Measurements from ENCODE around the gene CCDC71.

CCDC71 gene

GRCh38 chr3:49134471-49135265 is 31.5 kb downstream of the CCDC71 start:
- Mint-ChIP-seq H3K9me3 (no peaks in the 10 kb centered on the region), H3K27ac (ENCODE audit: low read depth) (no peak overlapping the region), H3K27me3 (peaks cover 17% of the 10 kb centered on the region), H3K36me3 (ENCODE audit: insufficient read depth) (no peaks in the 10 kb centered on the region), H3K4me1 (no peaks in the 10 kb centered on the region), H3K4me3 (no peak overlapping the region)
- ATAC-seq (replicated peaks; ENCODE audit: extremely low read depth, poor library complexity, severe bottlenecking) (no peak), DNase-seq (ENCODE audit: low spot score in 2 of 2) (no peak)

GRCh38 chr3:49133226-49133951 is 32.7 kb downstream of the CCDC71 start:
- H3K27ac Mint-ChIP-seq (ENCODE audit: low read depth) = no peak overlapping the region
- DNase-seq (ENCODE audit: low spot score in 2 of 2) (no peak), ATAC-seq (replicated peaks; ENCODE audit: extremely low read depth, poor library complexity, severe bottlenecking) (no peak)
- H3K27me3 Mint-ChIP-seq = peaks cover 17% of the 10 kb centered on the region
- H3K4me3 Mint-ChIP-seq = no peak overlapping the region
- no peaks in the 10 kb centered on the region for H3K4me1 Mint-ChIP-seq
- no peaks in the 10 kb centered on the region for H3K36me3 Mint-ChIP-seq (ENCODE audit: insufficient read depth)
- H3K9me3 Mint-ChIP-seq = no peaks in the 10 kb centered on the region

DNA sequence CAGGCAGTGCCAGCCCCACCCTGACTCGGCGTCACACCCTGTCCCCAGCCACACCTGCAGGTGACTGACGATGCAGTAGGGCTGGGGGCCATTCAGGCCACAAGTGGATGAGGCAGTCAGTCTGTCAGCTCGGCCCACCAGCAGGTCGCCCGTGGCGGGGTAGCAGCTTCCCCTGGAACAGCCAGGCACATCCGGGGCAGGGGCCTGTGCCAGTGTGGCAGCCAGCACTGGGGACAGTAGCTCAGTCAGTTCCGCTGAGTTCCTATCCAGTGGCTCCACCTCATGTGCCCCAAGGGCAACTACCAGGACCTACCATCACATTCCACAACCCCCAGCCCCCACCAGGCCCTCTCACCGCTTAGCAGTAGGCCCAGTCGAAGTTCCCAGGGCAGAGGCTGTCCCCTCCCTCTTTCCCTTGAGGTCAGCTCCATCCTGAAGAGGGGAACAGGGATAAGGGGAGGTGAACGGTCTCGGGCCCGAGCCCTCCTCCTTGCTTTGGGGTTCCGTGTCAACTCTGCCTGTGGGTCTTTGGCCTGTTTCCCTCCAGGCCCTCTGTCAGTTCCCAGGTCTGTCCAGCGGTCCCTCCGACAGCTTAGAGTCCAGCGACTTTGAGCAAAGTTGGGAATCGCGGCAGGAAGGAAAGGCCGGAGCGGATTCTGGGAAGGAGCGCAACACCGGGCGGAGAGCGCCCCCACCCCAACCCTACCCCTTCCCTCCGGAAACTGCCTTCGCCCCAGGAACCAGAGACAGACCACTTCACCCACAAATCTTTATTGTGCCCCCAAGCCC is 33.5 kb downstream of the CCDC71 start, which contains the start of gene LAMB2:
LAMB2 (minus strand) TSS at position 614 of the 789 bp plus-strand sequence; CDS start at position 431, 183 bp downstream.
- Mint-ChIP-seq H3K27ac (ENCODE audit: low read depth) (no peak within 1 kb of the TSS), H3K4me1 (no peaks in the 10 kb centered on the region), H3K36me3 (ENCODE audit: insufficient read depth) (no peaks in the 10 kb centered on the region), H3K27me3 (peaks cover 14% of the 10 kb centered on the region), H3K4me3 (no peak within 1 kb of the TSS), H3K9me3 (no peaks in the 10 kb centered on the region)
- no peak for ATAC-seq (replicated peaks; ENCODE audit: extremely low read depth, poor library complexity, severe bottlenecking)
- no peak for DNase-seq (ENCODE audit: low spot score in 2 of 2)

DNA sequence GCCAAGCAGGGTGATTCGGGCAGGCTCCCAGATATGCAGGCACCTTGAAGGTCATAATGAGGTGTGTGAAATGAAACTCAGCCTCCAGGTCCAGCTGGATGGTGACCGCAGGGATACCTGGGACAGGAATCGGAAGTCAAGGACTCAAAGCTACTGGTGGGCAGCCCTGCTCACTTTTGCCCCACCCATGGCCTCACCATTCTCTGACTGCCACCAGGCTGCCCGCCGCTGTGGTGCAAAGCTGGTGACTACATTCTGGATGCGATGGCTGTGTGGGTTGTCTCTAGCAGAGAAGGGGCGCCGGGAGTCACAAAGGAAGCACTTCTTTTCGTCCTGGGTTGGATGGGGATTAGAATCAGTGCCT is 34.1 kb downstream of the CCDC71 start:
- H3K27ac Mint-ChIP-seq (ENCODE audit: low read depth) = no peak overlapping the region
- DNase-seq (ENCODE audit: low spot score in 2 of 2) (no peak), ATAC-seq (replicated peaks; ENCODE audit: extremely low read depth, poor library complexity, severe bottlenecking) (no peak)
- H3K4me3 Mint-ChIP-seq = no peak overlapping the region
- peaks cover 9% of the 10 kb centered on the region for H3K27me3 Mint-ChIP-seq
- H3K4me1 Mint-ChIP-seq = no peaks in the 10 kb centered on the region
- H3K9me3 Mint-ChIP-seq = no peaks in the 10 kb centered on the region
- no peaks in the 10 kb centered on the region for H3K36me3 Mint-ChIP-seq (ENCODE audit: insufficient read depth)

- H3K27ac Mint-ChIP-seq (ENCODE audit: low read depth) = no peak overlapping the region
Observed at GRCh38 chr3:49131576-49131975, 34.6 kb downstream of the CCDC71 start.

GRCh38 chr3:49131040-49131439 is 35.1 kb downstream of the CCDC71 start:
- DNase-seq (ENCODE audit: low spot score in 2 of 2) (no peak), ATAC-seq (replicated peaks; ENCODE audit: extremely low read depth, poor library complexity, severe bottlenecking) (no peak)
- no peaks in the 10 kb centered on the region for H3K36me3 Mint-ChIP-seq (ENCODE audit: insufficient read depth)
- no peaks in the 10 kb centered on the region for H3K9me3 Mint-ChIP-seq
- H3K4me3 Mint-ChIP-seq = no peak overlapping the region
- H3K4me1 Mint-ChIP-seq = no peaks in the 10 kb centered on the region
- H3K27me3 Mint-ChIP-seq = peaks cover 9% of the 10 kb centered on the region
- no peak overlapping the region for H3K27ac Mint-ChIP-seq (ENCODE audit: low read depth)

More at GRCh38 chr3:49131576-49131975, 34.6 kb downstream of the CCDC71 start:
- no peak for DNase-seq (ENCODE audit: low spot score in 2 of 2)
- Mint-ChIP-seq H3K4me1 (no peaks in the 10 kb centered on the region), H3K36me3 (ENCODE audit: insufficient read depth) (no peaks in the 10 kb centered on the region), H3K4me3 (no peak overlapping the region), H3K27me3 (peaks cover 9% of the 10 kb centered on the region), H3K9me3 (no peaks in the 10 kb centered on the region)
- ATAC-seq (replicated peaks; ENCODE audit: extremely low read depth, poor library complexity, severe bottlenecking) = no peak

DNA sequence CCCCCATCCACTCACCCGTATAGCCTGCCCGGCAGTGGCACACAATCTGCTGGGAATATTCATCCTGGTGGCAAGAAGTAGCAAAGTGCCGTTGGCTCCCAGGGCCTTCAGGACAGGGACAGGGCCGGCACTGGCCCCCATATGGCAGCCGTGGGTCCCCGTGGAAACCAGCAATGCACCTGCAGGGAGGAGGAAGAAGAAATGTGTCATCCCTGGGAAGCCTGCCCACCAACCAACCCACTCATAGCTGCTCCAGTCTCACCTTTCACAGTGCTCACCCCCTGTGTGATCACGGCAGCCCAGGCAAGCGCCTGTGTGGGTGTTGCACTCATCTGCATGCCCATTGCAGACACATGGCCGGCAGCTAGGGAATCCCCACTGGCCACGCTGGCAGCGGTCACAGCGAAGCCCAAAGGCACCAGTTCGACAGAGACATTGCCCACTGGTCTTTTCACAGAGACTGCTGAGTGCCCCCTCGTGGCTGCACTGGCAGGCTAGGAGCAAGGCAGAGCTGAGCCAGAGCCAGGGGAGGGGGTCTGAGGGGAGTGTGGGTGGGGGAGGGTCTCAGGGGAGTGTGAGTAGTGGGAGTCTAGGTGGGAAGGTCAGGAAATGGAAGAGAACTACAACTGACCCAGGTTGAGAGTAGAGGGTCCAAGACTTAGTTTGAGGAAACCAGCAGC is 41.0 kb downstream of the CCDC71 start:
- Mint-ChIP-seq H3K4me3 (no peak overlapping the region), H3K27me3 (no peaks in the 10 kb centered on the region), H3K36me3 (ENCODE audit: insufficient read depth) (peaks cover 3% of the 10 kb centered on the region), H3K4me1 (peaks cover 6% of the 10 kb centered on the region), H3K9me3 (no peaks in the 10 kb centered on the region), H3K27ac (ENCODE audit: low read depth) (no peak overlapping the region)
- ATAC-seq (replicated peaks; ENCODE audit: extremely low read depth, poor library complexity, severe bottlenecking) = no peak
- no peak for DNase-seq (ENCODE audit: low spot score in 2 of 2)

DNA sequence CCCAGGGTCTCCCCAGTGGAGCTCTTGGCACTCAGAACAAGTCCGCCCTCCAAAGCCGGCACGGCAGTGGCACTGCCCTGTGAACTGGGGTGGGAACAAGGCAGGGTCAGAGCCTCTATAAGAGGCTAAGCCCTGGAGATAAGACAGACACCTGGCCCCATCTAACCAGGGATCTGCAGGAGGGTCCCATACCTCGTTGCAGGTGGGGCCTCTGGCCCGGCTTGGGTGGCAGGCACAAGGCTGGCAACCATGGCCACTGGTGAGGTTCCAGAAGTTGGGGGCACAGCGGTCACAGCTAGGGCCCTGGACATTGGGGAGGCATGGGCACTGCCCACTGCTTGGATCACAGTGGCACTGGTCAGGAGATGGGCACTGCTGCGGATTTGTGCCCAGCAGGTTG is 41.9 kb downstream of the CCDC71 start:
- Mint-ChIP-seq H3K27ac (ENCODE audit: low read depth) (no peak overlapping the region), H3K4me3 (no peak overlapping the region), H3K9me3 (no peaks in the 10 kb centered on the region), H3K4me1 (peaks cover 16% of the 10 kb centered on the region), H3K36me3 (ENCODE audit: insufficient read depth) (peaks cover 11% of the 10 kb centered on the region), H3K27me3 (no peaks in the 10 kb centered on the region)
- no peak for DNase-seq (ENCODE audit: low spot score in 2 of 2)
- ATAC-seq (replicated peaks; ENCODE audit: extremely low read depth, poor library complexity, severe bottlenecking) = no peak

GRCh38 chr3:49123687-49124086 is 42.4 kb downstream of the CCDC71 start:
- Mint-ChIP-seq H3K27ac (ENCODE audit: low read depth) (no peak overlapping the region), H3K36me3 (ENCODE audit: insufficient read depth) (peaks cover 14% of the 10 kb centered on the region), H3K4me1 (peaks cover 20% of the 10 kb centered on the region)

GRCh38 chr3:49122886-49123545 is 43.1 kb downstream of the CCDC71 start:
- no peaks in the 10 kb centered on the region for H3K27me3 Mint-ChIP-seq
- no peak overlapping the region for H3K4me3 Mint-ChIP-seq
- no peak overlapping the region for H3K27ac Mint-ChIP-seq (ENCODE audit: low read depth)
- H3K4me1 Mint-ChIP-seq = peaks cover 20% of the 10 kb centered on the region
- DNase-seq (ENCODE audit: low spot score in 2 of 2) (no peak), ATAC-seq (replicated peaks; ENCODE audit: extremely low read depth, poor library complexity, severe bottlenecking) (no peak)
- H3K9me3 Mint-ChIP-seq = no peaks in the 10 kb centered on the region
- H3K36me3 Mint-ChIP-seq (ENCODE audit: insufficient read depth) = peaks cover 19% of the 10 kb centered on the region

More at GRCh38 chr3:49123687-49124086, 42.4 kb downstream of the CCDC71 start:
- H3K9me3 Mint-ChIP-seq = no peaks in the 10 kb centered on the region
- ATAC-seq (replicated peaks; ENCODE audit: extremely low read depth, poor library complexity, severe bottlenecking) = no peak
- H3K4me3 Mint-ChIP-seq = no peak overlapping the region
- DNase-seq (ENCODE audit: low spot score in 2 of 2) = no peak
- H3K27me3 Mint-ChIP-seq = no peaks in the 10 kb centered on the region

GRCh38 chr3:49122451-49122850 is 43.7 kb downstream of the CCDC71 start:
- Mint-ChIP-seq H3K27me3 (no peaks in the 10 kb centered on the region), H3K36me3 (ENCODE audit: insufficient read depth) (peaks cover 23% of the 10 kb centered on the region), H3K9me3 (no peaks in the 10 kb centered on the region), H3K4me3 (no peak overlapping the region), H3K27ac (ENCODE audit: low read depth) (no peak overlapping the region), H3K4me1 (peaks cover 20% of the 10 kb centered on the region)
- ATAC-seq (replicated peaks; ENCODE audit: extremely low read depth, poor library complexity, severe bottlenecking) (no peak), DNase-seq (ENCODE audit: low spot score in 2 of 2) (no peak)

DNA sequence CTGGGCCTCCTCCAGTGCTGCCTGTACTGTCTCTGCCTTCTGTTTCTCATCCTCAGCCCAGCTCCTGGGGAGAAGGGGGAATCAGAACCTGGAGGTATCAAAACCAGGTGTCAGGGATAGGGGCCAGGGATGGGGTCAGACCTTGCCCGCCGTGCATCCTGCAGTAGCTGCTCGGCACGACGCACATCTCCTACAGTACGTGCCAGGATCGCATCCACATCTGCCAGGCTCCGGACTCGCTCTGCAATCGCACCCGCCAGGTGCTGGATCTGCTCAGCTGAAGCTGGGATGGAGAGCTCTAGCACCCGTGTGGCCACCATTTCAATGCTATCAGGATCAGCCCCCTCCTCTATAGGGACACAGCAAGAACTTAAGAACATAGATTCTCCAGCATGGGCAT is 44.1 kb downstream of the CCDC71 start:
- peaks cover 20% of the 10 kb centered on the region for H3K4me1 Mint-ChIP-seq
- peaks cover 24% of the 10 kb centered on the region for H3K36me3 Mint-ChIP-seq (ENCODE audit: insufficient read depth)
- no peak for ATAC-seq (replicated peaks; ENCODE audit: extremely low read depth, poor library complexity, severe bottlenecking)
- H3K4me3 Mint-ChIP-seq = peak overlapping the region; percentile 81
- no peaks in the 10 kb centered on the region for H3K9me3 Mint-ChIP-seq
- H3K27ac Mint-ChIP-seq (ENCODE audit: low read depth) = peak overlapping the region; percentile 89
- no peaks in the 10 kb centered on the region for H3K27me3 Mint-ChIP-seq
- DNase-seq (ENCODE audit: low spot score in 2 of 2) = no peak
